IMR-90 (cell line): ENCODE data around the gene DCTN2.
"Not testable (repeated sequence)": the region's sequence is repeated elsewhere in the genome, so short reads cannot be mapped to it uniquely, and the experiment has no call there.

Source experiments
- CHD1 ChIP-seq: IDR thresholded peaks from 2 replicates; pipeline ENCODE4 v1.6.1; 2012; ENCODE audit warnings: low read depth, low read length, improper control_type of control experiment
- CTCF ChIP-seq: conservative IDR thresholded peaks from 2 replicates; pipeline ENCODE4 v1.5.1; 2012; ENCODE audit warnings: mild to moderate bottlenecking, low read depth, low read length, improper control_type of control experiment
- ELK1 ChIP-seq: fragments of 150-350 bp; IDR thresholded peaks from 2 replicates; pipeline ENCODE4 v1.6.1; 2016; ENCODE audit warnings: low read depth, mild to moderate bottlenecking, low read length, moderate library complexity, borderline replicate concordance
- POLR2A ChIP-seq: IDR thresholded peaks from 2 replicates; pipeline ENCODE4 v1.6.1; 2012; ENCODE audit warnings: mild to moderate bottlenecking, low read depth, low read length
- RCOR1 ChIP-seq: IDR thresholded peaks from 2 replicates; pipeline ENCODE4 v1.6.1; 2012; ENCODE audit warnings: mild to moderate bottlenecking, low read length, improper control_type of control experiment; ENCODE audit not compliant: insufficient replicate concordance
- RFX5 ChIP-seq: IDR thresholded peaks from 2 replicates; pipeline ENCODE4 v1.8.0; 2012; ENCODE audit warnings: low read depth, mild to moderate bottlenecking, low read length, moderate library complexity
- SMC3 ChIP-seq: fragments of 150-350 bp; IDR thresholded peaks from 2 replicates; pipeline ENCODE4 v1.6.1; 2016; ENCODE audit warnings: low read depth, mild to moderate bottlenecking, antibody characterized with exemption, low read length, moderate library complexity

GRCh38 chr12:57588951-57589610, 42.1 kb upstream of the DCTN2 start:
- TF ChIP-seq CTCF, RFX5, POLR2A, ELK1, SMC3, RCOR1, CHD1: not testable (repeated sequence)
